CD14-positive monocyte (primary cell): Measurements from ENCODE around the gene TBCK. TPM values are rescaled to one million over a fixed set of nuclear protein-coding genes. Genes with fewer than 3 reads are reported as not detected.

Source experiments
- DNase-seq, 3 donors: peaks; one replicate each; pipeline ENCODE4 v3.0.0-alpha.2; 2011 to 2022
- H2AFZ ChIP-seq: 2 replicates; pipeline ENCODE4 v1.6.0; 2012; ENCODE audit warnings: mild to moderate bottlenecking, low read depth, low read length, inconsistent platforms; ENCODE audit not compliant: insufficient read depth, poor library complexity, severe bottlenecking
- H3K27ac ChIP-seq, 2 donors: 1 replicate in 1 of 2; 2 replicates in 1 of 2; pipeline ENCODE4 v1.5.1; 2012 to 2013; ENCODE audit warnings: low read length in 2 of 2, control low read depth in 1 of 2, inconsistent platforms in 1 of 2, low read depth in 1 of 2, mild to moderate bottlenecking in 1 of 2
- H3K27me3 ChIP-seq, 2 donors: one replicate each; pipeline versions ENCODE4 v1.6.0 to v1.6.1; 2011 to 2013; ENCODE audit warnings: low read length in 2 of 2; ENCODE audit not compliant: control insufficient read depth in 2 of 2, insufficient read depth in 2 of 2
- H3K36me3 ChIP-seq, 2 donors: replicated peaks in 1 of 2; 1 replicate in 1 of 2; 2 replicates in 1 of 2; pipeline versions ENCODE4 v1.5.1 to v1.6.1; 2012 to 2013; ENCODE audit warnings: low read length in 2 of 2, control low read depth in 1 of 2, inconsistent platforms in 1 of 2, mild to moderate bottlenecking in 1 of 2; ENCODE audit not compliant: insufficient read depth in 2 of 2, control insufficient read depth in 1 of 2
- H3K4me1 ChIP-seq, 2 donors: 1 replicate in 1 of 2; 2 replicates in 1 of 2; pipeline versions ENCODE4 v1.5.1 to v1.6.1; 2012 to 2013; ENCODE audit warnings: low read length in 2 of 2, control low read depth in 1 of 2, inconsistent platforms in 1 of 2, mild to moderate bottlenecking in 1 of 2, moderate library complexity in 1 of 2; ENCODE audit not compliant: insufficient read depth in 2 of 2, control insufficient read depth in 1 of 2
- H3K4me2 ChIP-seq: replicated peaks from 2 replicates; pipeline ENCODE3; 2012; ENCODE audit warnings: low read length, moderate library complexity, mild to moderate bottlenecking; ENCODE audit not compliant: poor library complexity, severe bottlenecking; ENCODE audit errors: extremely low read depth
- H3K4me3 ChIP-seq, 3 experiments: fragments of 200-600 bp in 1 of 3; sonication (generic) in 1 of 3; replicated peaks in 1 of 3; 1 replicate in 2 of 3; 2 replicates in 1 of 3; pipeline ENCODE4 v1.5.1; 2011 to 2013; ENCODE audit warnings: low read length in 3 of 3, mild to moderate bottlenecking in 3 of 3, control low read depth in 2 of 3, low read depth in 2 of 3, inconsistent platforms in 1 of 3, moderate library complexity in 1 of 3
- H3K79me2 ChIP-seq: 2 replicates; pipeline ENCODE4 v1.6.0; 2012; ENCODE audit warnings: mild to moderate bottlenecking, control low read depth, inconsistent platforms, low read length, moderate library complexity; ENCODE audit not compliant: insufficient read depth
- H3K9ac ChIP-seq: 2 replicates; pipeline ENCODE4 v1.6.0; 2017; ENCODE audit warnings: low read length, mild to moderate bottlenecking; ENCODE audit not compliant: insufficient read depth, poor library complexity, severe bottlenecking
- H3K9me3 ChIP-seq, 2 donors: replicated peaks in 1 of 2; 1 replicate in 1 of 2; 2 replicates in 1 of 2; pipeline versions ENCODE4 v1.5.1 to v1.6.1; 2012 to 2013; ENCODE audit warnings: low read length in 2 of 2, control low read depth in 1 of 2; ENCODE audit not compliant: control insufficient read depth in 1 of 2, insufficient read depth in 1 of 2
- H4K20me1 ChIP-seq: 2 replicates; pipeline ENCODE4 v1.6.0; 2012; ENCODE audit warnings: mild to moderate bottlenecking, low read length, control low read depth, moderate library complexity; ENCODE audit not compliant: insufficient read depth
- H3K27ac Mint-ChIP-seq, 7 donors: one replicate each; pipeline ENCODE4 v1.8.0; 2020; ENCODE audit warnings: mild to moderate bottlenecking in 7 of 7, mixed read lengths in 7 of 7, moderate library complexity in 6 of 7, inconsistent platforms in 2 of 7
- H3K27me3 Mint-ChIP-seq, 3 donors: one replicate each; pipeline ENCODE4 v1.8.0; 2021 to 2022; ENCODE audit warnings: low read depth in 3 of 3, mild to moderate bottlenecking in 3 of 3, mixed read lengths in 3 of 3, moderate library complexity in 3 of 3, inconsistent platforms in 1 of 3
- H3K36me3 Mint-ChIP-seq, 2 donors: one replicate each; pipeline ENCODE4 v1.8.0; 2020; ENCODE audit warnings: mixed read lengths in 2 of 2, inconsistent platforms in 1 of 2, mild to moderate bottlenecking in 1 of 2
- H3K4me1 Mint-ChIP-seq: one replicate; pipeline ENCODE4 v1.8.0; 2020; ENCODE audit warnings: mild to moderate bottlenecking, mixed read lengths
- H3K4me3 Mint-ChIP-seq, 2 donors: one replicate each; pipeline ENCODE4 v1.8.0; 2020; ENCODE audit warnings: mild to moderate bottlenecking in 2 of 2, mixed read lengths in 2 of 2, moderate library complexity in 1 of 2
- H3K9me3 Mint-ChIP-seq, 7 donors: one replicate each; pipeline ENCODE4 v1.8.0; 2020 to 2022; ENCODE audit warnings: mixed read lengths in 7 of 7, mild to moderate bottlenecking in 6 of 7, moderate library complexity in 6 of 7, inconsistent platforms in 2 of 7
- WGBS: methylation state at CpG from one replicate; pipeline ENCODE4 v1.1.5; 2013; ENCODE audit warnings: missing lambda C conversion rate; ENCODE audit not compliant: insufficient coverage; 5-methylcytosine and 5-hydroxymethylcytosine counted together
- intact Hi-C, 2 donors: fragments of 100-400 bp; cut with micrococcal nuclease; formaldehyde crosslinking; loops; one replicate each; pipeline versions ENCODE4 v1.15.0 to v1.15.1; 2023
- polyA plus RNA-seq, 3 donors: library from polyadenylated mRNA; depleted of rRNA in 1 of 3; unstranded in 2 of 3; stranded (reverse) in 1 of 3; fragments of 300-500 nt in 2 of 3; fragments of >200 nt in 1 of 3; fragmentation: Illumina TruSeq in 2 of 3; gene quantifications; 1 replicate in 2 of 3; 2 replicates in 1 of 3; pipeline ENCODE4 v1.2.3, GENCODE V29; 2012 to 2021
- TF ChIP-seq, protein P1 (sequence below): fragments of 200-600 bp; IDR thresholded peaks from one replicate; pipeline ENCODE4 v1.8.0; 2022; ENCODE audit warnings: antibody characterized with exemption, mild to moderate bottlenecking

TBCK gene
- polyA plus RNA-seq, 3 donors: 8.0 to 14.0 (median 12.5) TPM

DNA sequence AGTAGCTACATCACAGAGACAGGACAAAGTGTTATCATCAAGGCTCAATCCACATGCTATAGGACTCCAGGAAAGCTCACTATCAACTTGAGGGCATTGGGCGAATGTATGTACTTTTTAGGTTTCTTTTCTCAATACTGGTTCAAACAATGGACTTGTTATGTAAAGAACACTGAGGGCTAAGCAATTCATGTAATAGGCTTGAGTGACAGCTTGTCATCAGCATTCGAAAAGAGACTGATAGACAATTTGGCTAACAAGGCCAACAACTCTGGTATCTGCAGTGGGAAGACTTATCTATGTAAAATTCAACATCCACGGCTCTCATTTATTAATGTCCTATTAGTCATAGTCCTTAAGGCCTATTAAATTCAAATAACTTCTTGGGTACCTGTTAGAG lies 279.7 kb downstream of the TBCK start:
- TF ChIP-seq, protein P1, sequence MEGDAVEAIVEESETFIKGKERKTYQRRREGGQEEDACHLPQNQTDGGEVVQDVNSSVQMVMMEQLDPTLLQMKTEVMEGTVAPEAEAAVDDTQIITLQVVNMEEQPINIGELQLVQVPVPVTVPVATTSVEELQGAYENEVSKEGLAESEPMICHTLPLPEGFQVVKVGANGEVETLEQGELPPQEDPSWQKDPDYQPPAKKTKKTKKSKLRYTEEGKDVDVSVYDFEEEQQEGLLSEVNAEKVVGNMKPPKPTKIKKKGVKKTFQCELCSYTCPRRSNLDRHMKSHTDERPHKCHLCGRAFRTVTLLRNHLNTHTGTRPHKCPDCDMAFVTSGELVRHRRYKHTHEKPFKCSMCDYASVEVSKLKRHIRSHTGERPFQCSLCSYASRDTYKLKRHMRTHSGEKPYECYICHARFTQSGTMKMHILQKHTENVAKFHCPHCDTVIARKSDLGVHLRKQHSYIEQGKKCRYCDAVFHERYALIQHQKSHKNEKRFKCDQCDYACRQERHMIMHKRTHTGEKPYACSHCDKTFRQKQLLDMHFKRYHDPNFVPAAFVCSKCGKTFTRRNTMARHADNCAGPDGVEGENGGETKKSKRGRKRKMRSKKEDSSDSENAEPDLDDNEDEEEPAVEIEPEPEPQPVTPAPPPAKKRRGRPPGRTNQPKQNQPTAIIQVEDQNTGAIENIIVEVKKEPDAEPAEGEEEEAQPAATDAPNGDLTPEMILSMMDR: no peak
- Histone ChIP-seq H3K4me2 (no peak overlapping the region), H2AFZ (no peak overlapping the region), H3K27ac (no peak overlapping the region), H3K4me3 (no peak overlapping the region), H4K20me1 (no peaks in the 10 kb centered on the region), H3K27me3 (no peaks in the 10 kb centered on the region), H3K36me3 (no peaks in the 10 kb centered on the region), H3K9me3 (peaks cover 0 to 3% of the 10 kb centered on the region in 2 donors), H3K9ac (no peak overlapping the region), H3K4me1 (no peaks in the 10 kb centered on the region), H3K79me2 (no peaks in the 10 kb centered on the region)
- 83% methylated on average over 1 of the region's 3 CpGs for whole genome bisulfite sequencing
- no peak for DNase-seq
- no peaks in the 10 kb centered on the region for H3K4me1 Mint-ChIP-seq
- H3K9me3 Mint-ChIP-seq: peaks cover 2 to 11% (median 5%) of the 10 kb centered on the region in 7 donors
- no peak overlapping the region for H3K4me3 Mint-ChIP-seq
- H3K27ac Mint-ChIP-seq: no peak overlapping the region
- intact Hi-C loops: no loop called here
- no peaks in the 10 kb centered on the region for H3K36me3 Mint-ChIP-seq
- H3K27me3 Mint-ChIP-seq: peaks cover 0 to 2% (median 0%) of the 10 kb centered on the region in 3 donors

DNA sequence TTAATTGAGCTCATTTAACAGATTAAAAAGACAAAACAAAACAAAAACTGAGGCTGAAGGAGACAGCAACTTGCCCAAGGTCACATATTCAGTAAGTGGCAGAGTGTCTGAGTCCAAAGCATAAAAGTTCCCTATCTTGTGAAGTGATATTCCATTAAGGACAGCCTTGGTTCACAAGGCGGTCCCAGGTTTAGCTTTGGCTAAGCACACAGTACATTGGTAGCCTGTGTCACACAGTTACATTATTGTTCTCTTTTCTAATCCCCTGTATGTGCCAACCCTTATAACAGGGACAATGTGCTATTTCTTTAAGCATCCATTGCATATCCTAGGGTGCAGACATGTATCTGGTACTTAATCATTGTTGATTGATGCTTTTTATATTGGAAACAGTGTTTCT lies 280.8 kb downstream of the TBCK start:
- no peaks in the 10 kb centered on the region for H4K20me1 ChIP-seq
- no peaks in the 10 kb centered on the region for H3K4me1 Mint-ChIP-seq
- H3K9me3 Mint-ChIP-seq: peaks cover 2 to 17% (median 6%) of the 10 kb centered on the region in 7 donors
- no peak overlapping the region for H3K4me3 ChIP-seq
- no peaks in the 10 kb centered on the region for H3K4me1 ChIP-seq
- H3K36me3 Mint-ChIP-seq: no peaks in the 10 kb centered on the region
- H3K27me3 ChIP-seq: no peaks in the 10 kb centered on the region
- H3K27ac Mint-ChIP-seq: no peak overlapping the region
- WGBS: no CpG with 5 or more reads among the region's 1 CpG
- H3K9ac ChIP-seq: no peak overlapping the region
- H3K27me3 Mint-ChIP-seq: peaks cover 0 to 2% (median 0%) of the 10 kb centered on the region in 3 donors
- H3K79me2 ChIP-seq: no peaks in the 10 kb centered on the region
- no peak overlapping the region for H3K4me3 Mint-ChIP-seq
- DNase-seq: no peak
- no peaks in the 10 kb centered on the region for H3K36me3 ChIP-seq
- intact Hi-C loops: no loop called here
- no peak overlapping the region for H2AFZ ChIP-seq
- TF ChIP-seq, protein P1: no peak
- H3K9me3 ChIP-seq: peaks cover 0 to 3% of the 10 kb centered on the region in 2 donors
- H3K4me2 ChIP-seq: no peak overlapping the region
- H3K27ac ChIP-seq: no peak overlapping the region
